T-cell (primary cell): ENCODE measurements around the gene EEF2. TPM values are rescaled to one million over a fixed set of nuclear protein-coding genes. Genes with fewer than 3 reads are reported as not detected.
"Not testable (repeated sequence)": the region's sequence is repeated elsewhere in the genome, so short reads cannot be mapped to it uniquely, and the experiment has no call there.

Experiments used
- ATAC-seq, 4 experiments: fragments of 200-7000 bp in 3 of 4; fragments of 150-1000 bp in 1 of 4; cut with Tn5 transposase; replicated peaks in 1 of 4; 1 replicate in 3 of 4; 2 replicates in 1 of 4; pipeline ENCODE4 v1.10.0; 2021; ENCODE audit warnings: moderate library complexity in 3 of 4, mild to moderate bottlenecking in 2 of 4, moderate number of reproducible peaks in 1 of 4
- CTCF ChIA-PET, 2 donors: fragments of 300-600 bp; sonication (Branson Sonifier 250); formaldehyde crosslinking; loops; one replicate each; lab custom pipeline; 2022; ENCODE audit warnings: antibody characterized with exemption in 2 of 2; lab: Charles Lee
- POLR2A ChIA-PET, 2 donors: fragments of 300-600 bp; sonication (Branson Sonifier 250); formaldehyde crosslinking; loops; one replicate each; lab custom pipeline; 2022; ENCODE audit warnings: antibody characterized with exemption in 2 of 2; lab: Charles Lee
- DNase-seq, 35 experiments: peaks; one replicate each; pipeline versions ENCODE4 v3.0.0 to v3.0.0-alpha.2; 2013 to 2023
- H3K27ac ChIP-seq: one replicate; pipeline ENCODE4 v1.5.1; 2013; ENCODE audit warnings: low read length
- H3K27me3 ChIP-seq, 2 experiments: replicated peaks in 1 of 2; 1 replicate in 1 of 2; 2 replicates in 1 of 2; pipeline versions ENCODE4 v1.6.1 to v1.7.0; 2013; ENCODE audit warnings: low read length in 1 of 2, mixed read lengths in 1 of 2; ENCODE audit not compliant: control insufficient read depth in 2 of 2, insufficient read depth in 2 of 2; ENCODE audit errors: extremely low read depth in 1 of 2
- H3K36me3 ChIP-seq, 2 donors: 1 replicate in 1 of 2; 2 replicates in 1 of 2; pipeline versions ENCODE4 v1.6.1 to v1.7.0; 2013; ENCODE audit warnings: low read length in 1 of 2; ENCODE audit not compliant: control insufficient read depth in 2 of 2, insufficient read depth in 1 of 2; ENCODE audit errors: extremely low read depth in 1 of 2
- H3K4me1 ChIP-seq, 2 experiments: 1 replicate in 1 of 2; 2 replicates in 1 of 2; pipeline versions ENCODE4 v1.6.1 to v1.7.0; 2013; ENCODE audit warnings: low read length in 2 of 2, mixed read lengths in 1 of 2; ENCODE audit not compliant: insufficient read depth in 2 of 2, control insufficient read depth in 1 of 2; ENCODE audit errors: extremely low read depth in 1 of 2
- H3K4me3 ChIP-seq, 2 donors: 1 replicate in 1 of 2; 2 replicates in 1 of 2; pipeline versions ENCODE4 v1.5.1 to v1.7.0; 2013; ENCODE audit warnings: mild to moderate bottlenecking in 2 of 2, low read length in 1 of 2, moderate library complexity in 1 of 2; ENCODE audit not compliant: control insufficient read depth in 1 of 2; ENCODE audit errors: extremely low read depth in 1 of 2
- H3K9me3 ChIP-seq: 2 replicates; pipeline ENCODE4 v1.7.0; 2013
- H3K27ac Mint-ChIP-seq, 2 donors: one replicate each; pipeline ENCODE4 v1.8.0; 2020 to 2021; ENCODE audit warnings: mild to moderate bottlenecking in 2 of 2, mixed read lengths in 2 of 2
- H3K27me3 Mint-ChIP-seq, 2 donors: one replicate each; pipeline ENCODE4 v1.8.0; 2021 to 2022; ENCODE audit warnings: mixed read lengths in 2 of 2
- H3K36me3 Mint-ChIP-seq: one replicate; pipeline ENCODE4 v1.8.0; 2021; ENCODE audit warnings: mixed read lengths
- H3K4me1 Mint-ChIP-seq, 3 donors: one replicate each; pipeline ENCODE4 v1.8.0; 2020 to 2022; ENCODE audit warnings: mixed read lengths in 3 of 3, mild to moderate bottlenecking in 1 of 3
- H3K4me3 Mint-ChIP-seq, 3 donors: one replicate each; pipeline ENCODE4 v1.8.0; 2020 to 2022; ENCODE audit warnings: mild to moderate bottlenecking in 3 of 3, mixed read lengths in 3 of 3, moderate library complexity in 3 of 3
- H3K9me3 Mint-ChIP-seq, 3 donors: one replicate each; pipeline ENCODE4 v1.8.0; 2020 to 2022; ENCODE audit warnings: mixed read lengths in 3 of 3
- WGBS: methylation state at CpG from one replicate; pipeline ENCODE4 v1.1.5; 2013; ENCODE audit warnings: missing lambda C conversion rate; ENCODE audit not compliant: insufficient coverage; 5-methylcytosine and 5-hydroxymethylcytosine counted together
- total RNA-seq, 35 experiments: library from RNA in 6 of 35; stranded (reverse) in 6 of 35; fragments of 120-200 nt in 1 of 35; gene quantifications; one replicate each; pipeline versions ENCODE4 v1.2.1 to v1.2.4 and lab custom pipeline; 2013 to 2026

EEF2 gene
- total RNA-seq, 5 donors from 2014 or later (not counting 1 experiment from before 2014, with no cell fraction given), result 2,379 to 2,775 (median 2,439) TPM

- Histone ChIP-seq H3K4me3 (peak overlapping the region; percentile 9 to 58), H3K4me1 (peaks cover 2 to 20% of the 10 kb centered on the region in 2 experiments), H3K27ac (no peak overlapping the region), H3K9me3 (no peaks in the 10 kb centered on the region), H3K36me3 (no peaks in the 10 kb centered on the region), H3K27me3 (peaks cover 0 to 38% of the 10 kb centered on the region in 2 experiments)
- no peaks in the 10 kb centered on the region for H3K36me3 Mint-ChIP-seq
- WGBS, result 36% methylated on average over 33 of the region's 41 CpGs
- H3K9me3 Mint-ChIP-seq, result no peaks in the 10 kb centered on the region
- ATAC-seq, result peak in 3 of 4 experiments; percentile 32 to 64 (median 42)
- peaks cover 5 to 10% (median 9%) of the 10 kb centered on the region in 3 donors for H3K4me1 Mint-ChIP-seq
- POLR2A ChIA-PET, result interaction anchor here in 1 of 2 donors (0.6 kb wide), 1 partner anchor 50 kb away, joined by 7 read pairs; no protein-coding TSS in a partner anchor
- peak overlapping the region in 1 of 2 donors; percentile 90 for H3K27ac Mint-ChIP-seq
- peaks cover 0 to 9% of the 10 kb centered on the region in 2 donors for H3K27me3 Mint-ChIP-seq
- DNase-seq, result peak in 3 of 35 experiments; percentile 3 to 20 (median 10)
- CTCF ChIA-PET, result no interaction called here
- H3K4me3 Mint-ChIP-seq, result peak overlapping the region; percentile 34 to 81 (median 70)
Observed at GRCh38 chr19:3950871-3951861, 34.1 kb downstream of the EEF2 start.

GRCh38 chr19:3949997-3950859 is 35.0 kb downstream of the EEF2 start:
- Mint-ChIP-seq H3K4me1 (peaks cover 5 to 10% (median 9%) of the 10 kb centered on the region in 3 donors), H3K4me3 (peak overlapping the region in 2 of 3 donors; percentile 44 to 70), H3K27me3 (peaks cover 0 to 9% of the 10 kb centered on the region in 2 donors), H3K36me3 (no peaks in the 10 kb centered on the region), H3K9me3 (no peaks in the 10 kb centered on the region), H3K27ac (peak overlapping the region in 1 of 2 donors; percentile 16)
- no peak overlapping the region for H3K27ac ChIP-seq
- H3K4me3 ChIP-seq, result peak overlapping the region; percentile 9 to 25
- peaks cover 0 to 38% of the 10 kb centered on the region in 2 experiments for H3K27me3 ChIP-seq
- no peak for DNase-seq
- CTCF ChIA-PET, result no interaction called here
- peak in 1 of 4 experiments; percentile 30 for ATAC-seq
- POLR2A ChIA-PET, result interaction anchor here in 1 of 2 donors (0.6 kb wide), 1 partner anchor 51 kb away, joined by 7 read pairs; no protein-coding TSS in a partner anchor
- no peaks in the 10 kb centered on the region for H3K9me3 ChIP-seq
- 35% methylated on average over 12 of the region's 20 CpGs for WGBS
- no peaks in the 10 kb centered on the region for H3K36me3 ChIP-seq
- H3K4me1 ChIP-seq, result peaks cover 2 to 20% of the 10 kb centered on the region in 2 experiments

- no peaks in the 10 kb centered on the region for H3K36me3 ChIP-seq
- Mint-ChIP-seq H3K27me3 (peaks cover 0 to 9% of the 10 kb centered on the region in 2 donors), H3K36me3 (no peaks in the 10 kb centered on the region), H3K9me3 (no peaks in the 10 kb centered on the region), H3K4me1 (peaks cover 5 to 10% (median 9%) of the 10 kb centered on the region in 3 donors), H3K27ac (no peak overlapping the region), H3K4me3 (no peak overlapping the region)
- WGBS, result 90% methylated on average over 11 of the region's 11 CpGs
- peaks cover 0 to 38% of the 10 kb centered on the region in 2 experiments for H3K27me3 ChIP-seq
- ATAC-seq (no peak), DNase-seq (no peak)
- H3K4me1 ChIP-seq, result peaks cover 2 to 20% of the 10 kb centered on the region in 2 experiments
- ChIA-PET CTCF (no interaction called here), POLR2A (no interaction called here)
- no peak overlapping the region for H3K4me3 ChIP-seq
- H3K27ac ChIP-seq, result no peak overlapping the region
- H3K9me3 ChIP-seq, result no peaks in the 10 kb centered on the region
Observed at GRCh38 chr19:3949294-3949693, 36.0 kb downstream of the EEF2 start.

- H3K27me3 Mint-ChIP-seq, ATAC-seq, H3K36me3 ChIP-seq, H3K36me3 Mint-ChIP-seq, POLR2A ChIA-PET, H3K4me3 ChIP-seq, H3K9me3 ChIP-seq, H3K4me3 Mint-ChIP-seq, H3K27ac ChIP-seq, DNase-seq, H3K9me3 Mint-ChIP-seq, H3K27ac Mint-ChIP-seq: not testable (repeated sequence)
- H3K4me1 ChIP-seq, result peaks cover 2 to 20% of the 10 kb centered on the region in 2 experiments
- H3K4me1 Mint-ChIP-seq, result peaks cover 5 to 12% (median 9%) of the 10 kb centered on the region in 3 donors
- peaks cover 0 to 36% of the 10 kb centered on the region in 2 experiments for H3K27me3 ChIP-seq
- 93% methylated on average over 12 of the region's 15 CpGs for WGBS
- CTCF ChIA-PET, result interaction anchor here in 1 of 2 donors (0.6 kb wide), 1 partner anchor 373 kb away, joined by 3 read pairs; no protein-coding TSS in a partner anchor
Observed at GRCh38 chr19:3947316-3947933, 37.8 kb downstream of the EEF2 start.

- no peak overlapping the region for H3K4me3 Mint-ChIP-seq
- CTCF ChIA-PET, result no interaction called here
Observed at GRCh38 chr19:3945838-3946237, 39.4 kb downstream of the EEF2 start.

More at GRCh38 chr19:3945838-3946237, 39.4 kb downstream of the EEF2 start:
- peaks cover 0 to 3% (median under 1%) of the 10 kb centered on the region in 3 donors for H3K4me1 Mint-ChIP-seq
- Histone ChIP-seq H3K27me3 (peaks cover 0 to 28% of the 10 kb centered on the region in 2 experiments), H3K9me3 (no peaks in the 10 kb centered on the region), H3K4me3 (no peak overlapping the region), H3K36me3 (no peaks in the 10 kb centered on the region), H3K4me1 (peaks cover under 1 to 12% of the 10 kb centered on the region in 2 experiments), H3K27ac (no peak overlapping the region)
- POLR2A ChIA-PET, result no interaction called here
- peaks cover 0 to under 1% of the 10 kb centered on the region in 2 donors for H3K27me3 Mint-ChIP-seq
- no peaks in the 10 kb centered on the region for H3K9me3 Mint-ChIP-seq
- no peak for DNase-seq
- no peak for ATAC-seq
- no peaks in the 10 kb centered on the region for H3K36me3 Mint-ChIP-seq
- no peak overlapping the region for H3K27ac Mint-ChIP-seq
- 76% methylated on average over 2 of the region's 2 CpGs for WGBS
